Inflammatory macrophage (primary cell): ENCODE data around the gene MLLT1.

Experiments used
- DNase-seq, 2 donors: peaks; one replicate each; pipeline ENCODE4 v3.0.0-alpha.2; 2020 to 2022

The MLLT1 gene

GRCh38 chr19:6234527-6234926, 45.2 kb downstream of the MLLT1 start:
- DNase-seq, result no peak

GRCh38 chr19:6233827-6234511, 45.8 kb downstream of the MLLT1 start:
- peak; percentile 21 to 68 for DNase-seq

GRCh38 chr19:6233056-6233826, 46.5 kb downstream of the MLLT1 start:
- no peak for DNase-seq

- no peak for DNase-seq
These were observed 47.1 kb downstream of the MLLT1 start for GRCh38 chr19:6232601-6233055.

- DNase-seq, result no peak
These were observed 48.8 kb downstream of the MLLT1 start for GRCh38 chr19:6230991-6231448.

GRCh38 chr19:6229951-6230712, 49.6 kb downstream of the MLLT1 start:
- DNase-seq, result no peak

- DNase-seq, result no peak
These were observed 50.4 kb downstream of the MLLT1 start for GRCh38 chr19:6229216-6229913.

GRCh38 chr19:6228551-6229215, 51.1 kb downstream of the MLLT1 start:
- DNase-seq, result no peak

- DNase-seq, result no peak
These were observed 51.8 kb downstream of the MLLT1 start for GRCh38 chr19:6227936-6228325.

- DNase-seq, result no peak
These were observed 52.4 kb downstream of the MLLT1 start for GRCh38 chr19:6227156-6227935.

GRCh38 chr19:6226444-6227155, 53.2 kb downstream of the MLLT1 start:
- no peak for DNase-seq

- DNase-seq, result no peak
These were observed 53.8 kb downstream of the MLLT1 start for GRCh38 chr19:6226012-6226411.

GRCh38 chr19:6225232-6225865, 54.4 kb downstream of the MLLT1 start:
- DNase-seq, result no peak

GRCh38 chr19:6224308-6224675, 55.5 kb downstream of the MLLT1 start:
- no peak for DNase-seq

- no peak for DNase-seq
These were observed 56.1 kb downstream of the MLLT1 start for GRCh38 chr19:6223461-6224307.

GRCh38 chr19:6222884-6223283, 56.9 kb downstream of the MLLT1 start:
- no peak for DNase-seq

GRCh38 chr19:6221878-6222746, 57.7 kb downstream of the MLLT1 start:
- no peak for DNase-seq

GRCh38 chr19:6221220-6221877, 58.4 kb downstream of the MLLT1 start:
- DNase-seq, result no peak
